HepG2 (cell line): Measurements from ENCODE around the gene ZFHX3. TPM values are rescaled to one million over a fixed set of nuclear protein-coding genes. Genes with fewer than 3 reads are reported as not detected.

ENCODE experiments used
- ATAC-seq: fragments of 200-7000 bp; cut with Tn5 transposase; 3 replicates; pipeline ENCODE4 v1.9.1; 2020; ENCODE audit warnings: mild to moderate bottlenecking, moderate library complexity
- BruUV-seq: library from RNA; stranded (reverse); fragments of 400-500 nt; replicated peaks from 2 replicates; lab custom pipeline; 2021; lab: Mats Ljungman, UMichigan
- CTCF ChIA-PET: fragments of 300-600 bp; formaldehyde crosslinking; extraction: SDS; loops from one replicate; lab custom pipeline; 2021; ENCODE audit warnings: low total read pairs, inconsistent platforms, low intra/inter-chr PET ratio; lab: Yijun Ruan, JAX
- POLR2A ChIA-PET: fragments of 350-600 bp; sonication (Branson Sonifier 250); formaldehyde crosslinking; loops from one replicate; lab custom pipeline; 2020; ENCODE audit warnings: antibody characterized with exemption, inconsistent platforms; lab: Yijun Ruan, JAX
- DNase-seq: peaks from one replicate; pipeline ENCODE4 v3.0.0-alpha.2; 2015; ENCODE audit warnings: low spot score
- FAIRE-seq: peaks from 3 replicates; lab custom pipeline; 2011; peaks lifted over from hg19 to GRCh38; lab: Jason Lieb, UNC
- H2AFZ ChIP-seq: one replicate; pipeline ENCODE4 v1.6.1; 2011; ENCODE audit warnings: low read length, inconsistent platforms
- H3K27ac ChIP-seq: fragments of 300-600 bp; 3 replicates; pipeline ENCODE4 v1.8.0; 2011; ENCODE audit warnings: mixed run types, mild to moderate bottlenecking, mixed read lengths, low read length, inconsistent platforms; ENCODE audit not compliant: insufficient read depth; ENCODE audit errors: extremely low read length
- H3K27me3 ChIP-seq, 2 experiments: fragments of 200-600 bp in 1 of 2; 2 replicates in 1 of 2; 3 replicates in 1 of 2; pipeline versions ENCODE4 v1.6.0 to v1.8.0; 2011; ENCODE audit warnings: low read length in 2 of 2, mild to moderate bottlenecking in 2 of 2, moderate library complexity in 2 of 2, inconsistent platforms in 1 of 2; ENCODE audit not compliant: insufficient read depth in 2 of 2, control insufficient read depth in 1 of 2
- H3K36me3 ChIP-seq, 2 experiments: fragments of 200-600 bp in 1 of 2; replicated peaks in 1 of 2; 2 replicates in 1 of 2; 3 replicates in 1 of 2; pipeline versions ENCODE4 v1.5.1 to v1.8.0; 2011; ENCODE audit warnings: low read length in 2 of 2, inconsistent platforms in 1 of 2; ENCODE audit not compliant: insufficient read depth in 2 of 2, control insufficient read depth in 1 of 2
- H3K4me1 ChIP-seq: 2 replicates; pipeline ENCODE4 v1.5.1; 2012; ENCODE audit warnings: low read length, inconsistent platforms; ENCODE audit not compliant: insufficient read depth
- H3K4me2 ChIP-seq: 2 replicates; pipeline ENCODE4 v1.6.0; 2011; ENCODE audit warnings: low read depth, low read length, inconsistent platforms
- H3K4me3 ChIP-seq, 3 experiments: fragments of 200-600 bp in 1 of 3; sonication (generic), shearing (Covaris generic) in 1 of 3; replicated peaks in 1 of 3; 2 replicates each; pipeline ENCODE4 v1.5.1; 2011 to 2016; ENCODE audit warnings: low read length in 3 of 3, inconsistent platforms in 2 of 3, low read depth in 2 of 3, mild to moderate bottlenecking in 2 of 3, control low read depth in 1 of 3, mixed read lengths in 1 of 3; ENCODE audit not compliant: insufficient read depth in 1 of 3
- H3K79me2 ChIP-seq: one replicate; pipeline ENCODE4 v1.6.1; 2011; ENCODE audit warnings: low read length, inconsistent platforms; ENCODE audit not compliant: insufficient read depth
- H3K9ac ChIP-seq: 2 replicates; pipeline ENCODE4 v1.6.0; 2011; ENCODE audit warnings: mild to moderate bottlenecking, low read depth, low read length, inconsistent platforms; ENCODE audit not compliant: insufficient read depth
- H3K9me3 ChIP-seq: 2 replicates; pipeline ENCODE4 v1.5.1; 2012; ENCODE audit warnings: mild to moderate bottlenecking, low read length
- H4K20me1 ChIP-seq: 2 replicates; pipeline ENCODE4 v1.6.0; 2011; ENCODE audit warnings: inconsistent platforms, mild to moderate bottlenecking, low read length, moderate library complexity; ENCODE audit not compliant: insufficient read depth
- KAT7 ChIP-seq: IDR thresholded peaks from 2 replicates; pipeline ENCODE4 v1.6.1; 2018; ENCODE audit warnings: borderline replicate concordance, missing compliant biosample characterization
- NONO ChIP-seq, 2 experiments: fragments of 450-650 bp in 1 of 2; sonication (generic) in 1 of 2; formaldehyde crosslinking in 1 of 2; IDR thresholded peaks in 1 of 2; conservative IDR thresholded peaks in 1 of 2; 2 replicates each; pipeline versions ENCODE4 v1.6.1 to v1.8.0; 2017 to 2022; ENCODE audit warnings: mild to moderate bottlenecking in 1 of 2, missing genetic modification reagents in 1 of 2, moderate library complexity in 1 of 2
- NR2F1 ChIP-seq, 2 experiments: fragments of 450-650 bp in 1 of 2; formaldehyde crosslinking in 1 of 2; IDR thresholded peaks; 2 replicates each; pipeline versions ENCODE4 v1.5.0 to v1.6.1; 2016 to 2020; ENCODE audit warnings: mild to moderate bottlenecking in 1 of 2, missing compliant biosample characterization in 1 of 2, missing genetic modification reagents in 1 of 2, moderate library complexity in 1 of 2
- RARG ChIP-seq: sonication (generic); formaldehyde crosslinking; IDR thresholded peaks from 2 replicates; pipeline ENCODE4 v1.4.0; 2020; ENCODE audit warnings: low read depth, mild to moderate bottlenecking, missing genetic modification reagents
- RFX5 ChIP-seq: IDR thresholded peaks from 2 replicates; pipeline ENCODE4 v1.6.1; 2011; ENCODE audit warnings: low read depth, low read length, improper control_type of control experiment
- SAP130 ChIP-seq: IDR thresholded peaks from 2 replicates; pipeline ENCODE4 v1.6.1; 2016; ENCODE audit warnings: low read depth
- SRY ChIP-seq: sonication (generic); formaldehyde crosslinking; IDR thresholded peaks from 2 replicates; pipeline ENCODE4 v1.8.0; 2022; ENCODE audit warnings: mild to moderate bottlenecking, missing genetic modification reagents
- TBX3 ChIP-seq: fragments of 450-650 bp; IDR thresholded peaks from 2 replicates; pipeline ENCODE4 v1.6.1; 2017; ENCODE audit warnings: antibody characterized with exemption, mild to moderate bottlenecking, inconsistent platforms, borderline replicate concordance
- ZBTB7B ChIP-seq: sonication (generic); formaldehyde crosslinking; IDR thresholded peaks from 2 replicates; pipeline ENCODE4 v1.4.0; 2020; ENCODE audit warnings: missing genetic modification reagents
- ZHX2 ChIP-seq, 2 experiments: sonication (generic) in 1 of 2; formaldehyde crosslinking in 1 of 2; IDR thresholded peaks; 2 replicates each; pipeline versions ENCODE4 v1.6.1 to v1.9.0; 2014 to 2022; ENCODE audit warnings: antibody characterized with exemption in 1 of 2, borderline replicate concordance in 1 of 2, inconsistent platforms in 1 of 2, low read depth in 1 of 2, missing genetic modification reagents in 1 of 2
- ZNF546 ChIP-seq: sonication (generic); formaldehyde crosslinking; conservative IDR thresholded peaks from 2 replicates; pipeline ENCODE4 v1.8.1; 2023; ENCODE audit warnings: mild to moderate bottlenecking, missing genetic modification reagents
- ZNF740 ChIP-seq: sonication (generic); formaldehyde crosslinking; IDR thresholded peaks from 2 replicates; pipeline ENCODE4 v1.4.0; 2020; ENCODE audit warnings: missing genetic modification reagents
- ZZZ3 ChIP-seq: sonication (generic); formaldehyde crosslinking; IDR thresholded peaks from 2 replicates; pipeline ENCODE4 v1.4.0; 2020; ENCODE audit warnings: missing genetic modification reagents, mild to moderate bottlenecking, borderline replicate concordance
- WGBS: methylation state at CpG from one replicate; pipeline ENCODE4 v1.1.6; 2017; ENCODE audit warnings: low lambda C conversion rate; 5-methylcytosine and 5-hydroxymethylcytosine counted together
- in situ Hi-C: cut with HindIII; loops from 2 replicates; pipeline ENCODE4 v1.10.0; 2017; ENCODE audit warnings: low pct_unique_long_range_greater_than_20kb; ENCODE audit not compliant: extremely low pct_ligation_motif_present
- intact Hi-C: fragments of 100-400 bp; cut with micrococcal nuclease; formaldehyde crosslinking; loops from one replicate; pipeline ENCODE4 v1.10.0; 2022; ENCODE audit not compliant: unreplicated experiment
- polyA plus RNA-seq, 8 experiments: library from polyadenylated mRNA; depleted of rRNA in 3 of 8; stranded (reverse) in 7 of 8; unstranded in 1 of 8; fragments of >200 nt; fragmentation: Illumina TruSeq in 4 of 8; extraction: Trizol in 4 of 8; gene quantifications; 2 replicates each; pipeline versions ENCODE4 v1.2.1 to v1.2.3, GENCODE V29; 2011 to 2016; ENCODE audit warnings: low read depth in 4 of 8, missing spikeins in 1 of 8, mixed read lengths in 1 of 8; ENCODE audit not compliant: insufficient read depth in 1 of 8
- total RNA-seq, 5 experiments: library from RNA; depleted of rRNA; stranded (reverse); fragments of >200 nt; fragmentation: Illumina TruSeq; extraction: Trizol; gene quantifications; 2 replicates each; pipeline ENCODE4 v1.2.3, GENCODE V29; 2016; ENCODE audit warnings: low read depth in 1 of 5
- TF ChIP-seq, protein P1 (sequence below): sonication (generic); formaldehyde crosslinking; IDR thresholded peaks from 2 replicates; pipeline ENCODE4 v1.4.0; 2020; ENCODE audit warnings: missing genetic modification reagents

The ZFHX3 gene
- total and polyA plus RNA-seq, 2 of the 13 experiments (the other 11 are each of a cell fraction or from before 2014, with no cell fraction given) = 5.0 to 6.0 TPM

DNA sequence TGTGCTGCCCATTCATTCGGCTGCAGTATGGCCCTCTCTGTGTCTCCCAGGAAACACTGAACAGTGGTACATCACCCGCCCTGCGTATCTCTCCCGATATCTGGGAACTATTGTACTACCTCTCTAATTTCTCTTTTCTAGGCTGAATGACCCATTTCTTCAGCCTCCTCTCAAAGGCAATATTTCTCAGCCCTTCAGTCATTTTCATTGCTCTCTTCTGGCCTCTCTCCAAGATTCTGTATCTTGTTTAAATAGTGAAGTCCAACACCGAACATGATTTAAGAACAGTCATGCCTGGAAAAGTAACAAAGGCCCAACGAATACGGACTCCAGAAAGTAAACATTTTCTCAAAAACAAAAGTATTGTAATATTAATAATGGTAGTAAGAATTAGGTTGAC is 220.1 kb downstream of the ZFHX3 start:
- ChIA-PET CTCF (no interaction called here), POLR2A (no interaction called here)
- no peak for ATAC-seq

More for the DNA sequence above, 220.1 kb downstream of the ZFHX3 start:
- H3K4me3 ChIP-seq = no peak overlapping the region
- peaks cover 10% of the 10 kb centered on the region; the same call in 1 of the 2 replicates for H4K20me1 ChIP-seq
- intact Hi-C loops (no loop called here), in situ Hi-C loops (loop anchor here (25.0 kb wide), 1 partner anchor 316 kb away; no protein-coding TSS in a partner anchor)
- no peak overlapping the region for H3K9ac ChIP-seq
- no TSS peak for BruUV-seq
- H3K36me3 ChIP-seq = peaks cover 32 to 61% of the 10 kb centered on the region in 2 experiments
- FAIRE-seq (no peak), DNase-seq (no peak)
- WGBS = 96% methylated on average over 7 of the region's 7 CpGs
- TF ChIP-seq ZNF740 (CRISPR knock-in tag) = no peak
- TF ChIP-seq SRY = no peak
- TF ChIP-seq ZBTB7B (CRISPR knock-in tag) = no peak
- TF ChIP-seq ZZZ3 (CRISPR knock-in tag) = no peak
- no peak for TF ChIP-seq NR2F1 (CRISPR knock-in tag; IDR thresholded peaks at IDR 0.05)
- no peak for TF ChIP-seq TBX3
- TF ChIP-seq KAT7 (CRISPR knock-in tag) = no peak
- no peak for TF ChIP-seq ZHX2 (IDR thresholded peaks at IDR 0.05; ENCODE audit: low read depth)
- TF ChIP-seq ZHX2 (CRISPR knock-in tag; IDR thresholded peaks at IDR 0.05; ENCODE audit: borderline replicate concordance) = no peak
- TF ChIP-seq, protein P1, sequence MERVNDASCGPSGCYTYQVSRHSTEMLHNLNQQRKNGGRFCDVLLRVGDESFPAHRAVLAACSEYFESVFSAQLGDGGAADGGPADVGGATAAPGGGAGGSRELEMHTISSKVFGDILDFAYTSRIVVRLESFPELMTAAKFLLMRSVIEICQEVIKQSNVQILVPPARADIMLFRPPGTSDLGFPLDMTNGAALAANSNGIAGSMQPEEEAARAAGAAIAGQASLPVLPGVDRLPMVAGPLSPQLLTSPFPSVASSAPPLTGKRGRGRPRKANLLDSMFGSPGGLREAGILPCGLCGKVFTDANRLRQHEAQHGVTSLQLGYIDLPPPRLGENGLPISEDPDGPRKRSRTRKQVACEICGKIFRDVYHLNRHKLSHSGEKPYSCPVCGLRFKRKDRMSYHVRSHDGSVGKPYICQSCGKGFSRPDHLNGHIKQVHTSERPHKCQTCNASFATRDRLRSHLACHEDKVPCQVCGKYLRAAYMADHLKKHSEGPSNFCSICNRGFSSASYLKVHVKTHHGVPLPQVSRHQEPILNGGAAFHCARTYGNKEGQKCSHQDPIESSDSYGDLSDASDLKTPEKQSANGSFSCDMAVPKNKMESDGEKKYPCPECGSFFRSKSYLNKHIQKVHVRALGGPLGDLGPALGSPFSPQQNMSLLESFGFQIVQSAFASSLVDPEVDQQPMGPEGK (CRISPR knock-in tag) = no peak
- TF ChIP-seq RARG (CRISPR knock-in tag) = no peak
- no peak for TF ChIP-seq NONO (IDR thresholded peaks at IDR 0.05)
- TF ChIP-seq NONO (CRISPR knock-in tag; conservative IDR thresholded peaks at IDR 0.05) = no peak
- no peak for TF ChIP-seq SAP130 (CRISPR knock-in tag)
- no peak for TF ChIP-seq RFX5
- no peak for TF ChIP-seq ZNF546 (CRISPR knock-in tag)
- H3K4me1 ChIP-seq = no peaks in the 10 kb centered on the region
- H3K79me2 ChIP-seq = no peaks in the 10 kb centered on the region
- H3K4me2 ChIP-seq = no peak overlapping the region
- no peaks in the 10 kb centered on the region for H3K9me3 ChIP-seq
- no peaks in the 10 kb centered on the region for H3K27me3 ChIP-seq
- H3K27ac ChIP-seq = no peak overlapping the region
- no peak overlapping the region for H2AFZ ChIP-seq
